Thymus (tissue), 11 donors: ENCODE measurements around the gene PDGFA. TPM values are rescaled to one million over a fixed set of nuclear protein-coding genes. Genes with fewer than 3 reads are reported as not detected.

Experiments
- DNase-seq, 9 donors: peaks; one replicate each; pipeline ENCODE4 v3.0.0-alpha.2; 2013; ENCODE audit warnings: low spot score in 9 of 9, low read depth in 6 of 9, missing footprints in 1 of 9
- H3K27ac ChIP-seq, 2 donors: one replicate each; pipeline ENCODE4 v1.5.1; 2013; ENCODE audit warnings: control low read depth in 1 of 2, low read depth in 1 of 2, low read length in 1 of 2, mild to moderate bottlenecking in 1 of 2, moderate library complexity in 1 of 2
- H3K27me3 ChIP-seq, 2 donors: one replicate each; pipeline ENCODE4 v1.5.1; 2013; ENCODE audit warnings: low read length in 1 of 2; ENCODE audit not compliant: control insufficient read depth in 2 of 2, insufficient read depth in 1 of 2
- H3K36me3 ChIP-seq, 2 donors: one replicate each; pipeline ENCODE4 v1.5.1; 2013; ENCODE audit warnings: low read length in 1 of 2, mild to moderate bottlenecking in 1 of 2, moderate library complexity in 1 of 2; ENCODE audit not compliant: control insufficient read depth in 2 of 2, insufficient read depth in 2 of 2
- H3K4me1 ChIP-seq, 2 donors: one replicate each; pipeline ENCODE4 v1.5.1; 2013; ENCODE audit warnings: low read length in 2 of 2; ENCODE audit not compliant: control insufficient read depth in 2 of 2, insufficient read depth in 2 of 2
- H3K4me3 ChIP-seq, 2 donors: one replicate each; pipeline ENCODE4 v1.5.1; 2013; ENCODE audit warnings: low read length in 2 of 2, control low read depth in 1 of 2, mild to moderate bottlenecking in 1 of 2
- H3K9me3 ChIP-seq, 2 donors: one replicate each; pipeline ENCODE4 v1.5.1; 2013; ENCODE audit warnings: low read length in 1 of 2, mild to moderate bottlenecking in 1 of 2; ENCODE audit not compliant: control insufficient read depth in 2 of 2, insufficient read depth in 1 of 2
- WGBS: extraction: QIAGEN DNeasy Blood & Tissue Kit; methylation state at CpG from one replicate; pipeline ENCODE4 v1.1.7; 2013; 5-methylcytosine and 5-hydroxymethylcytosine counted together
- polyA plus RNA-seq: library from polyadenylated mRNA; stranded (reverse); fragments of 200-250 nt; gene quantifications from one replicate; pipeline ENCODE4 v1.2.3, GENCODE V29; 2013
- total RNA-seq: library from RNA; stranded (reverse); fragments of 120-200 nt; gene quantifications from one replicate; pipeline ENCODE4 v1.2.4, GENCODE V29; 2013
- donor health status: healthy.

Gene PDGFA
- total and polyA plus RNA-seq, 2 donors = 8.1 to 15.1 TPM

- Histone ChIP-seq H3K36me3 (no peaks in the 10 kb centered on the region), H3K27ac (no peak overlapping the region), H3K4me1 (peaks cover 0 to 11% of the 10 kb centered on the region in 2 donors), H3K4me3 (no peak overlapping the region), H3K9me3 (peaks cover 1 to 6% of the 10 kb centered on the region in 2 donors), H3K27me3 (no peaks in the 10 kb centered on the region)
- WGBS = 92% methylated on average over 13 of the region's 13 CpGs
- no peak for DNase-seq
Observed at GRCh38 chr7:502296-502695, 17.4 kb downstream of the PDGFA start.

GRCh38 chr7:501526-501925 lies 18.1 kb downstream of the PDGFA start:
- Histone ChIP-seq H3K36me3 (no peaks in the 10 kb centered on the region), H3K4me1 (peaks cover 0 to 16% of the 10 kb centered on the region in 2 donors), H3K27ac (no peak overlapping the region), H3K9me3 (peaks cover 1 to 6% of the 10 kb centered on the region in 2 donors), H3K27me3 (no peaks in the 10 kb centered on the region), H3K4me3 (no peak overlapping the region)
- WGBS = 97% methylated on average over 7 of the region's 7 CpGs
- DNase-seq = no peak

GRCh38 chr7:500521-501420 lies 18.9 kb downstream of the PDGFA start:
- no peak for DNase-seq
- no peak overlapping the region for H3K27ac ChIP-seq
- H3K36me3 ChIP-seq = no peaks in the 10 kb centered on the region
- peaks cover 0 to 16% of the 10 kb centered on the region in 2 donors for H3K4me1 ChIP-seq
- H3K4me3 ChIP-seq = no peak overlapping the region
- H3K27me3 ChIP-seq = no peaks in the 10 kb centered on the region
- 96% methylated on average over 35 of the region's 35 CpGs for WGBS
- H3K9me3 ChIP-seq = peaks cover 1 to 6% of the 10 kb centered on the region in 2 donors

- WGBS = 98% methylated on average over 20 of the region's 20 CpGs
- DNase-seq = no peak
- Histone ChIP-seq H3K4me1 (peaks cover 0 to 19% of the 10 kb centered on the region in 2 donors), H3K4me3 (no peak overlapping the region), H3K27ac (no peak overlapping the region), H3K36me3 (no peaks in the 10 kb centered on the region), H3K27me3 (no peaks in the 10 kb centered on the region), H3K9me3 (peaks cover 1 to 6% of the 10 kb centered on the region in 2 donors)
Observed at GRCh38 chr7:499853-500485, 19.7 kb downstream of the PDGFA start.

GRCh38 chr7:498678-499641 lies 20.7 kb downstream of the PDGFA start:
- Histone ChIP-seq H3K27ac (no peak overlapping the region), H3K27me3 (no peaks in the 10 kb centered on the region), H3K4me3 (no peak overlapping the region), H3K4me1 (peaks cover 0 to 19% of the 10 kb centered on the region in 2 donors), H3K36me3 (no peaks in the 10 kb centered on the region), H3K9me3 (peaks cover 3 to 10% of the 10 kb centered on the region in 2 donors)
- no peak for DNase-seq
- 97% methylated on average over 11 of the region's 11 CpGs for WGBS

- Histone ChIP-seq H3K36me3 (no peaks in the 10 kb centered on the region), H3K27ac (no peak overlapping the region), H3K4me3 (no peak overlapping the region), H3K4me1 (peaks cover 0 to 19% of the 10 kb centered on the region in 2 donors), H3K9me3 (peaks cover 3 to 17% of the 10 kb centered on the region in 2 donors), H3K27me3 (no peaks in the 10 kb centered on the region)
- WGBS = 82% methylated on average over 21 of the region's 21 CpGs
- peak in 1 of 9 donors; percentile 6 for DNase-seq
Observed at GRCh38 chr7:497946-498655, 21.5 kb downstream of the PDGFA start.

GRCh38 chr7:497346-497745 lies 22.3 kb downstream of the PDGFA start:
- Histone ChIP-seq H3K9me3 (peaks cover 3 to 21% of the 10 kb centered on the region in 2 donors), H3K4me1 (peaks cover 0 to 25% of the 10 kb centered on the region in 2 donors), H3K4me3 (no peak overlapping the region), H3K36me3 (no peaks in the 10 kb centered on the region), H3K27me3 (no peaks in the 10 kb centered on the region), H3K27ac (no peak overlapping the region)
- no peak for DNase-seq
- WGBS = 94% methylated on average over 13 of the region's 13 CpGs

- H3K4me3 ChIP-seq = no peak overlapping the region
- H3K27ac ChIP-seq = peak overlapping the region; percentile 1 to 51
- 59% methylated on average over 24 of the region's 24 CpGs for WGBS
- H3K4me1 ChIP-seq = peaks cover 0 to 26% of the 10 kb centered on the region in 2 donors
- peak in 1 of 9 donors; percentile 22 for DNase-seq
- peaks cover 3 to 21% of the 10 kb centered on the region in 2 donors for H3K9me3 ChIP-seq
- H3K36me3 ChIP-seq = no peaks in the 10 kb centered on the region
- no peaks in the 10 kb centered on the region for H3K27me3 ChIP-seq
Observed at GRCh38 chr7:496528-497295, 22.9 kb downstream of the PDGFA start.
